Activated naive CD8-positive, alpha-beta T cell treated with anti-CD3 and anti-CD28 coated beads, Interleukin-2, amount 50 U/mL, for 16 hours (primary cell): Measurements from ENCODE around the gene MUC4.

Source experiments
- DNase-seq: peaks from one replicate; pipeline ENCODE4 v3.0.0-alpha.2; 2020; ENCODE audit warnings: low read depth, low spot score

MUC4 gene

GRCh38 chr3:195700319-195700718, 111.4 kb downstream of the MUC4 start:
- DNase-seq = no peak

- no peak for DNase-seq
Measured at GRCh38 chr3:195699860-195700259, 111.9 kb downstream of the MUC4 start.

GRCh38 chr3:195699388-195699771, 112.3 kb downstream of the MUC4 start:
- DNase-seq = no peak

- no peak for DNase-seq
Measured at GRCh38 chr3:195698647-195699387, 112.9 kb downstream of the MUC4 start.

GRCh38 chr3:195698325-195698646, 113.4 kb downstream of the MUC4 start:
- no peak for DNase-seq

- DNase-seq = no peak
Measured at GRCh38 chr3:195697582-195698324, 114.0 kb downstream of the MUC4 start.
